ENCODE measurements around the gene GPR84.

DNA sequence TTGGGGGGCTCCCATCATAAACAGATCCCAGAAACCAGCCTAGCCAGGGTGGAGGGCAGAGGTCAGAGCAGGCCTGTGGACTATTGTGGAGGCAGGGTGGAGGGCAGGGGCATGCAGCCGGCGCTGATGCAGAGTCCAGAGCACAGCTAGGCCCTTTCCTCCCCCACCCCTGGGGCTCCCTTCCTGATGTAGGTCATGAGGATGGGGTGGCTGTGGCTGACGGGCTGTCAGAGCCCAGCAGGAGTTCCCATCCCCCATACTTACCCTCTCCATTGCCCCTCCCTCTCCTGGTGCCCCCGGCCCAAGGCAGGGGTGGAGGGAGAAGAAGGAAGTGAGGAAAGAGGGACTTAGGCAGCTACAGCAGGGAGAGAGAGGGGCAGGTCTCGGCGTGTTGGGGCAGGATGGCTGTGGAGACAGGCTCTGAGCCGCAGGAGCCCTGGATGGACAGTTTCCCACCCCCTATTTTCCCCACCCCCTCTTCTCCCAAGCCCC, 25.9 kb upstream of the GPR84 start:
- TF ChIP-seq MEF2B (IDR thresholded peaks at IDR 0.05; ENCODE audit: partially characterized antibody, poor library complexity, severe bottlenecking) (no peak), PML (IDR thresholded peaks at IDR 0.05; ENCODE audit: low read length) (no peak)

All from GM12878 (cell line).